ENCODE results near the gene LRRC3. TPM values are rescaled to one million over a fixed set of nuclear protein-coding genes. Genes with fewer than 3 reads are reported as not detected.

The LRRC3 gene
- total and polyA plus RNA-seq, 4 donors = 3.0 to 14.2 (median 7.5) TPM

GRCh38 chr21:44461005-44461404 is 5.7 kb downstream of the LRRC3 start:
- Histone ChIP-seq H3K4me1 (ENCODE audit: control insufficient read depth in 4 of 4, insufficient read depth in 4 of 4, low read length in 3 of 4) (peaks cover 17 to 63% (median 45%) of the 10 kb centered on the region in 4 donors), H3K9ac (ENCODE audit: low read depth in 1 of 2, low read length in 2 of 2) (no peak overlapping the region), H3K27me3 (ENCODE audit: control insufficient read depth in 4 of 4, insufficient read depth in 4 of 4, low read length in 3 of 4) (no peaks in the 10 kb centered on the region), H3K36me3 (ENCODE audit: control insufficient read depth in 4 of 4, insufficient read depth in 3 of 4, low read depth in 1 of 4, low read length in 3 of 4) (peaks cover 0 to 4% (median 0%) of the 10 kb centered on the region in 4 donors), H3K9me3 (ENCODE audit: control insufficient read depth in 4 of 4, low read length in 3 of 4) (no peaks in the 10 kb centered on the region), H3K27ac (ENCODE audit: low read depth in 1 of 2, low read length in 2 of 2) (peak overlapping the region; percentile 73 to 76), H3K4me3 (ENCODE audit: low read depth in 1 of 3, low read length in 3 of 3) (no peak overlapping the region)
- TF ChIP-seq, protein P1, sequence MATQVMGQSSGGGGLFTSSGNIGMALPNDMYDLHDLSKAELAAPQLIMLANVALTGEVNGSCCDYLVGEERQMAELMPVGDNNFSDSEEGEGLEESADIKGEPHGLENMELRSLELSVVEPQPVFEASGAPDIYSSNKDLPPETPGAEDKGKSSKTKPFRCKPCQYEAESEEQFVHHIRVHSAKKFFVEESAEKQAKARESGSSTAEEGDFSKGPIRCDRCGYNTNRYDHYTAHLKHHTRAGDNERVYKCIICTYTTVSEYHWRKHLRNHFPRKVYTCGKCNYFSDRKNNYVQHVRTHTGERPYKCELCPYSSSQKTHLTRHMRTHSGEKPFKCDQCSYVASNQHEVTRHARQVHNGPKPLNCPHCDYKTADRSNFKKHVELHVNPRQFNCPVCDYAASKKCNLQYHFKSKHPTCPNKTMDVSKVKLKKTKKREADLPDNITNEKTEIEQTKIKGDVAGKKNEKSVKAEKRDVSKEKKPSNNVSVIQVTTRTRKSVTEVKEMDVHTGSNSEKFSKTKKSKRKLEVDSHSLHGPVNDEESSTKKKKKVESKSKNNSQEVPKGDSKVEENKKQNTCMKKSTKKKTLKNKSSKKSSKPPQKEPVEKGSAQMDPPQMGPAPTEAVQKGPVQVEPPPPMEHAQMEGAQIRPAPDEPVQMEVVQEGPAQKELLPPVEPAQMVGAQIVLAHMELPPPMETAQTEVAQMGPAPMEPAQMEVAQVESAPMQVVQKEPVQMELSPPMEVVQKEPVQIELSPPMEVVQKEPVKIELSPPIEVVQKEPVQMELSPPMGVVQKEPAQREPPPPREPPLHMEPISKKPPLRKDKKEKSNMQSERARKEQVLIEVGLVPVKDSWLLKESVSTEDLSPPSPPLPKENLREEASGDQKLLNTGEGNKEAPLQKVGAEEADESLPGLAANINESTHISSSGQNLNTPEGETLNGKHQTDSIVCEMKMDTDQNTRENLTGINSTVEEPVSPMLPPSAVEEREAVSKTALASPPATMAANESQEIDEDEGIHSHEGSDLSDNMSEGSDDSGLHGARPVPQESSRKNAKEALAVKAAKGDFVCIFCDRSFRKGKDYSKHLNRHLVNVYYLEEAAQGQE (IDR thresholded peaks at IDR 0.05) = no peak
- TF ChIP-seq, protein P2, sequence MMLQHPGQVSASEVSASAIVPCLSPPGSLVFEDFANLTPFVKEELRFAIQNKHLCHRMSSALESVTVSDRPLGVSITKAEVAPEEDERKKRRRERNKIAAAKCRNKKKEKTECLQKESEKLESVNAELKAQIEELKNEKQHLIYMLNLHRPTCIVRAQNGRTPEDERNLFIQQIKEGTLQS (IDR thresholded peaks at IDR 0.05) = no peak
- TF ChIP-seq HNF4A (conservative IDR thresholded peaks at IDR 0.05) = no peak
- no peak for TF ChIP-seq NR2F2 (IDR thresholded peaks at IDR 0.05)
- TF ChIP-seq GABPA (IDR thresholded peaks at IDR 0.05 in 1 of 2, conservative IDR thresholded peaks at IDR 0.05 in 1 of 2) = no peak
- TF ChIP-seq, protein P3, sequence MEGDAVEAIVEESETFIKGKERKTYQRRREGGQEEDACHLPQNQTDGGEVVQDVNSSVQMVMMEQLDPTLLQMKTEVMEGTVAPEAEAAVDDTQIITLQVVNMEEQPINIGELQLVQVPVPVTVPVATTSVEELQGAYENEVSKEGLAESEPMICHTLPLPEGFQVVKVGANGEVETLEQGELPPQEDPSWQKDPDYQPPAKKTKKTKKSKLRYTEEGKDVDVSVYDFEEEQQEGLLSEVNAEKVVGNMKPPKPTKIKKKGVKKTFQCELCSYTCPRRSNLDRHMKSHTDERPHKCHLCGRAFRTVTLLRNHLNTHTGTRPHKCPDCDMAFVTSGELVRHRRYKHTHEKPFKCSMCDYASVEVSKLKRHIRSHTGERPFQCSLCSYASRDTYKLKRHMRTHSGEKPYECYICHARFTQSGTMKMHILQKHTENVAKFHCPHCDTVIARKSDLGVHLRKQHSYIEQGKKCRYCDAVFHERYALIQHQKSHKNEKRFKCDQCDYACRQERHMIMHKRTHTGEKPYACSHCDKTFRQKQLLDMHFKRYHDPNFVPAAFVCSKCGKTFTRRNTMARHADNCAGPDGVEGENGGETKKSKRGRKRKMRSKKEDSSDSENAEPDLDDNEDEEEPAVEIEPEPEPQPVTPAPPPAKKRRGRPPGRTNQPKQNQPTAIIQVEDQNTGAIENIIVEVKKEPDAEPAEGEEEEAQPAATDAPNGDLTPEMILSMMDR (IDR thresholded peaks at IDR 0.05; ENCODE audit: low read depth, low read length, missing input control) = no peak
- TF ChIP-seq EGR1 (IDR thresholded peaks at IDR 0.05; ENCODE audit: low read depth in 2 of 2) = no peak
- 94% methylated on average over 8 of the region's 8 CpGs for WGBS
- no peak for DNase-seq (ENCODE audit: low spot score)

- WGBS = 60% methylated on average over 15 of the region's 15 CpGs
- DNase-seq (ENCODE audit: low spot score) = no peak
- no peak overlapping the region for H3K4me3 ChIP-seq (ENCODE audit: low read depth in 1 of 3, low read length in 3 of 3)
- H3K27ac ChIP-seq (ENCODE audit: low read depth in 1 of 2, low read length in 2 of 2) = peak overlapping the region; percentile 73 to 76
- no peak overlapping the region for H3K9ac ChIP-seq (ENCODE audit: low read depth in 1 of 2, low read length in 2 of 2)
- no peaks in the 10 kb centered on the region for H3K27me3 ChIP-seq (ENCODE audit: control insufficient read depth in 4 of 4, insufficient read depth in 4 of 4, low read length in 3 of 4)
- no peaks in the 10 kb centered on the region for H3K9me3 ChIP-seq (ENCODE audit: control insufficient read depth in 4 of 4, low read length in 3 of 4)
- H3K36me3 ChIP-seq (ENCODE audit: control insufficient read depth in 4 of 4, insufficient read depth in 3 of 4, low read depth in 1 of 4, low read length in 3 of 4) = peaks cover 0 to 4% (median 0%) of the 10 kb centered on the region in 4 donors
- peaks cover 13 to 57% (median 41%) of the 10 kb centered on the region in 4 donors for H3K4me1 ChIP-seq (ENCODE audit: control insufficient read depth in 4 of 4, insufficient read depth in 4 of 4, low read length in 3 of 4)
- TF ChIP-seq, protein P1 (IDR thresholded peaks at IDR 0.05) = peak; percentile 15
- TF ChIP-seq NR2F2 (IDR thresholded peaks at IDR 0.05) (no peak), HNF4A (conservative IDR thresholded peaks at IDR 0.05) (peak; percentile 38 to 47), HNF4G (IDR thresholded peaks at IDR 0.05) (no peak), ZBTB33 (IDR thresholded peaks at IDR 0.05) (no peak), GABPA (IDR thresholded peaks at IDR 0.05 in 1 of 2, conservative IDR thresholded peaks at IDR 0.05 in 1 of 2) (no peak), EGR1 (IDR thresholded peaks at IDR 0.05; ENCODE audit: low read depth in 2 of 2) (no peak), JUND (IDR thresholded peaks at IDR 0.05) (no peak), FOXA2 (IDR thresholded peaks at IDR 0.05) (no peak), RXRA (IDR thresholded peaks at IDR 0.05) (peak; percentile 25 to 42), TAF1 (conservative IDR thresholded peaks at IDR 0.05) (no peak), SP1 (IDR thresholded peaks at IDR 0.05) (peak; percentile 18), RAD21 (IDR thresholded peaks at IDR 0.05) (peak; percentile 82), FOXA1 (IDR thresholded peaks at IDR 0.05) (no peak)
- TF ChIP-seq, protein P3 (IDR thresholded peaks at IDR 0.05; ENCODE audit: low read depth, low read length, missing input control) = peak; percentile 68
- TF ChIP-seq, protein P2 (IDR thresholded peaks at IDR 0.05) = no peak
These were observed 6.2 kb downstream of the LRRC3 start for GRCh38 chr21:44461464-44462001.
